Mesenchymal stem cell (in vitro differentiated cells and primary cell): ENCODE measurements around the gene HOXB3.

Experiments
- DNase-seq: peaks from one replicate; pipeline ENCODE4 v3.0.0-alpha.2; 2013
- H2AFZ ChIP-seq: one replicate; pipeline ENCODE4 v1.6.1; 2013; ENCODE audit warnings: low read depth, mild to moderate bottlenecking, control low read depth, inconsistent platforms, low read length, moderate library complexity
- H2AK5ac ChIP-seq: 2 replicates; pipeline ENCODE4 v1.6.1; 2013; ENCODE audit warnings: low read length, moderate library complexity, mild to moderate bottlenecking, inconsistent platforms; ENCODE audit not compliant: severe bottlenecking
- H2BK120ac ChIP-seq: one replicate; pipeline ENCODE4 v1.6.1; 2013; ENCODE audit warnings: low read depth, mild to moderate bottlenecking, inconsistent platforms, low read length, moderate library complexity
- H2BK12ac ChIP-seq, 2 experiments: one replicate each; pipeline ENCODE4 v1.6.1; 2013; ENCODE audit warnings: inconsistent platforms in 2 of 2, low read length in 2 of 2, mild to moderate bottlenecking in 2 of 2, moderate library complexity in 2 of 2, control low read depth in 1 of 2
- H2BK15ac ChIP-seq: one replicate; pipeline ENCODE4 v1.6.1; 2013; ENCODE audit warnings: mild to moderate bottlenecking, low read depth, inconsistent platforms; ENCODE audit not compliant: poor library complexity, severe bottlenecking
- H2BK5ac ChIP-seq: 2 replicates; pipeline ENCODE4 v1.6.1; 2013; ENCODE audit warnings: low read depth, mild to moderate bottlenecking, low read length, control low read depth, inconsistent platforms; ENCODE audit not compliant: poor library complexity, severe bottlenecking
- H3K14ac ChIP-seq, 2 experiments: one replicate each; pipeline ENCODE4 v1.6.1; 2013; ENCODE audit warnings: inconsistent platforms in 2 of 2, low read length in 2 of 2, control low read depth in 1 of 2, mild to moderate bottlenecking in 1 of 2, moderate library complexity in 1 of 2
- H3K18ac ChIP-seq, 2 experiments: one replicate each; pipeline ENCODE4 v1.6.1; 2013; ENCODE audit warnings: inconsistent platforms in 2 of 2, low read length in 2 of 2, control low read depth in 1 of 2, low read depth in 1 of 2, mild to moderate bottlenecking in 1 of 2
- H3K23ac ChIP-seq, 2 experiments: one replicate each; pipeline ENCODE4 v1.6.1; 2013; ENCODE audit warnings: inconsistent platforms in 2 of 2, low read length in 2 of 2, mild to moderate bottlenecking in 2 of 2, moderate library complexity in 2 of 2, control low read depth in 1 of 2
- H3K27ac ChIP-seq: 2 replicates; pipeline ENCODE4 v1.5.1; 2013; ENCODE audit warnings: mild to moderate bottlenecking, moderate library complexity, low read length, control low read depth, inconsistent platforms; ENCODE audit not compliant: poor library complexity, severe bottlenecking
- H3K27me3 ChIP-seq, 2 experiments: 2 replicates each; pipeline versions ENCODE4 v1.6.1 to v1.7.0; 2013; ENCODE audit warnings: low read length in 2 of 2, mild to moderate bottlenecking in 2 of 2, moderate library complexity in 2 of 2, control low read depth in 1 of 2, inconsistent platforms in 1 of 2; ENCODE audit not compliant: control insufficient read depth in 1 of 2, insufficient read depth in 1 of 2
- H3K36me3 ChIP-seq, 2 experiments: 2 replicates each; pipeline versions ENCODE4 v1.6.1 to v1.7.0; 2013; ENCODE audit warnings: low read length in 2 of 2, control low read depth in 1 of 2, inconsistent platforms in 1 of 2, low read depth in 1 of 2, mild to moderate bottlenecking in 1 of 2; ENCODE audit not compliant: insufficient read depth in 2 of 2, control insufficient read depth in 1 of 2
- H3K4ac ChIP-seq, 2 experiments: one replicate each; pipeline ENCODE4 v1.6.1; 2013; ENCODE audit warnings: inconsistent platforms in 2 of 2, low read length in 2 of 2, mild to moderate bottlenecking in 2 of 2, moderate library complexity in 2 of 2, control low read depth in 1 of 2, low read depth in 1 of 2
- H3K4me1 ChIP-seq: 2 replicates; pipeline ENCODE4 v1.6.1; 2013; ENCODE audit warnings: low read depth, low read length, control low read depth; ENCODE audit not compliant: control insufficient read depth, insufficient read depth
- H3K4me2 ChIP-seq: 2 replicates; pipeline ENCODE4 v1.6.1; 2013; ENCODE audit warnings: low read length, mild to moderate bottlenecking, inconsistent platforms; ENCODE audit not compliant: poor library complexity, severe bottlenecking
- H3K4me3 ChIP-seq, 2 experiments: 2 replicates each; pipeline versions ENCODE4 v1.5.1 to v1.7.0; 2013; ENCODE audit warnings: low read length in 2 of 2, mild to moderate bottlenecking in 2 of 2, control low read depth in 1 of 2, low read depth in 1 of 2; ENCODE audit not compliant: insufficient read depth in 1 of 2
- H3K79me1 ChIP-seq: replicated peaks from 2 replicates; pipeline ENCODE4 v1.6.1; 2013; ENCODE audit warnings: mild to moderate bottlenecking, control low read depth, low read length, inconsistent platforms; ENCODE audit not compliant: poor library complexity, severe bottlenecking
- H3K9ac ChIP-seq: 2 replicates; pipeline ENCODE4 v1.7.0; 2013; ENCODE audit warnings: mild to moderate bottlenecking, low read length, moderate library complexity
- H3K9me3 ChIP-seq: 2 replicates; pipeline ENCODE4 v1.7.0; 2013; ENCODE audit warnings: mild to moderate bottlenecking, low read length; ENCODE audit not compliant: control insufficient read depth
- H4K8ac ChIP-seq: one replicate; pipeline ENCODE4 v1.6.1; 2013; ENCODE audit warnings: inconsistent platforms, mild to moderate bottlenecking, low read length, moderate library complexity
- H4K91ac ChIP-seq: one replicate; pipeline ENCODE4 v1.6.1; 2013; ENCODE audit warnings: mild to moderate bottlenecking, low read length, inconsistent platforms
- WGBS: methylation state at CpG from one replicate; pipeline ENCODE4 v1.1.7; 2013; ENCODE audit warnings: mixed read lengths; 5-methylcytosine and 5-hydroxymethylcytosine counted together

HOXB3 gene

DNA sequence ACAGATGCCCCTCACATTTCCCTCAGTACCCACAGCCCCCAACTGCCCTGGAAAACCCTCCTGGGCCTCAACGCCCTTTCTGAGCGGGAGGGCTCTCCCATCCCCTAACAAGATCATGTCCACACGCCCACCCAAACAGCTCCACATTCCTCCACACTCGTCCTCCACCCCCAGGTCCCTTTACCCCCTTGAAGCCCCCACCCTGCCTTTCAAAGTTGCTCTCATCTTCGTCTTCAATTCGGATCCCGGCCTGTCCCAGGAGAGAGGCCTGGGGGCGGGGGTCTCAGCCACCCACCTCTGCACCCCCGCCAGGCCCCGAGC lies 26.2 kb downstream of the HOXB3 start:
- Histone ChIP-seq H3K23ac (no peak overlapping the region), H3K4me1 (peaks cover 43% of the 10 kb centered on the region), H2BK12ac (peak overlapping the region; percentile 7 to 42), H3K36me3 (peaks cover 20 to 26% of the 10 kb centered on the region in 2 experiments), H3K4me3 (peak overlapping the region; percentile 61 to 65), H3K18ac (peak overlapping the region; percentile 68 to 83), H3K27me3 (no peaks in the 10 kb centered on the region), H3K27ac (no peak overlapping the region), H2BK120ac (peak overlapping the region; percentile 87), H3K9ac (peak overlapping the region; percentile 67), H2BK5ac (no peak overlapping the region), H2AK5ac (peak overlapping the region; percentile 56), H2BK15ac (peak overlapping the region; percentile 70), H4K91ac (peak overlapping the region; percentile 44), H2AFZ (no peak overlapping the region), H4K8ac (peak overlapping the region; percentile 85), H3K79me1 (peaks cover 1% of the 10 kb centered on the region), H3K4ac (peak overlapping the region in 1 of 2 experiments; percentile 44), H3K14ac (peak overlapping the region; percentile 36 to 49), H3K9me3 (no peaks in the 10 kb centered on the region), H3K4me2 (peak overlapping the region; percentile 37)
- WGBS, result 32% methylated on average over 10 of the region's 10 CpGs
- DNase-seq, result no peak

DNA sequence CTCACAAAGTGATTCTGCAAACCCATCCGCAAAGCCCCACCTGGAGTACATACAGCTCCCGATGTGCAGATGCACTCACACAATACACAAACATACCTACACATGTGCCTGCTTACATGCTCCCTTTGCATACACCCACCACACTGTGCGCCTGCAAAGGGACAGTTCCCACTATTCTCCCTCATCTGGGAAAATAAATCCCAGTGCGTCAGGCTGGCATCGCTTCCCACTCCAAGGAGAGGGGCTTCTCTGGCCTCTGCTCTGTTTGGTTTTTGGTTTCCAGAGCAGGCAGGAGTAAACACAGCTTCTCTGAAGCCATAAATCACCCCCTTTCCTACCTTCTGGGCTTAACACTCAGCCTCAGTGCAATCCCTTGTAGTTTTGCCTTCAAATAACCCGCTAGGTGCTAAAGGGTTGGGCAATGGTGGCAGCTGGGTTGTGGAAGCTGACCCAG lies 26.6 kb downstream of the HOXB3 start:
- DNase-seq, result peak; percentile 81
- H2BK15ac ChIP-seq, result peak overlapping the region; percentile 32

DNA sequence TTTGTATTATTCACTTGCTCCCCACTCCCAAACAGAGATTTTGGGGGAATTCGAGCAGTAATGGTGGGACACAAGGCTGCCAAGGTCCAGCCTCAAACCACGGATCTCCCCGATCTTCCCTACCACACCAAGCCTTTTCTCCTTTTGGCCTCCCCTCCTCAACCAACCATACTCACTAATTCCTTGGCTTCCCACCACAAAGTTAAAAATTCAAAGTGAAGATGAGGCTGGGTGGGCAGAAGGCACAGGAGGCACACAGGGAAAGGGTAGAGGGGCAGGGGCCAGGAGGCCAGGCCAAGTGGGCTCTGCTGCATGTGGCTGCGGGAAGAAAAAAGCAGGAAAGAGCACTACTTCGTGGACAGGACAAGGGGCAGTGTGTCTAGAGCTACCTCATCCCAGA lies 27.1 kb downstream of the HOXB3 start:
- Histone ChIP-seq H3K9ac (peak overlapping the region; percentile 67), H3K4me2 (peak overlapping the region; percentile 37), H2BK120ac (peak overlapping the region; percentile 21)

More for the DNA sequence above, 26.6 kb downstream of the HOXB3 start:
- no peak overlapping the region for H3K27ac ChIP-seq
- no peak overlapping the region for H2AFZ ChIP-seq
- H3K4ac ChIP-seq, result peak overlapping the region; percentile 44 to 68
- H2BK5ac ChIP-seq, result no peak overlapping the region
- H3K14ac ChIP-seq, result peak overlapping the region in 1 of 2 experiments; percentile 49
- H2BK12ac ChIP-seq, result peak overlapping the region in 1 of 2 experiments; percentile 42
- peak overlapping the region; percentile 56 for H2AK5ac ChIP-seq
- H3K79me1 ChIP-seq, result peaks cover 1% of the 10 kb centered on the region
- peak overlapping the region; percentile 61 to 65 for H3K4me3 ChIP-seq
- peaks cover 42% of the 10 kb centered on the region for H3K4me1 ChIP-seq
- peak overlapping the region; percentile 85 for H4K8ac ChIP-seq
- peak overlapping the region in 1 of 2 experiments; percentile 20 for H3K23ac ChIP-seq
- peak overlapping the region; percentile 67 for H3K9ac ChIP-seq
- H3K36me3 ChIP-seq, result peaks cover 20 to 26% of the 10 kb centered on the region in 2 experiments
- H3K27me3 ChIP-seq, result no peaks in the 10 kb centered on the region
- H3K4me2 ChIP-seq, result peak overlapping the region; percentile 37
- peak overlapping the region; percentile 44 for H4K91ac ChIP-seq
- no peaks in the 10 kb centered on the region for H3K9me3 ChIP-seq
- H2BK120ac ChIP-seq, result peak overlapping the region; percentile 87
- peak overlapping the region; percentile 68 to 83 for H3K18ac ChIP-seq
- WGBS, result 41% methylated on average over 6 of the region's 6 CpGs

DNA sequence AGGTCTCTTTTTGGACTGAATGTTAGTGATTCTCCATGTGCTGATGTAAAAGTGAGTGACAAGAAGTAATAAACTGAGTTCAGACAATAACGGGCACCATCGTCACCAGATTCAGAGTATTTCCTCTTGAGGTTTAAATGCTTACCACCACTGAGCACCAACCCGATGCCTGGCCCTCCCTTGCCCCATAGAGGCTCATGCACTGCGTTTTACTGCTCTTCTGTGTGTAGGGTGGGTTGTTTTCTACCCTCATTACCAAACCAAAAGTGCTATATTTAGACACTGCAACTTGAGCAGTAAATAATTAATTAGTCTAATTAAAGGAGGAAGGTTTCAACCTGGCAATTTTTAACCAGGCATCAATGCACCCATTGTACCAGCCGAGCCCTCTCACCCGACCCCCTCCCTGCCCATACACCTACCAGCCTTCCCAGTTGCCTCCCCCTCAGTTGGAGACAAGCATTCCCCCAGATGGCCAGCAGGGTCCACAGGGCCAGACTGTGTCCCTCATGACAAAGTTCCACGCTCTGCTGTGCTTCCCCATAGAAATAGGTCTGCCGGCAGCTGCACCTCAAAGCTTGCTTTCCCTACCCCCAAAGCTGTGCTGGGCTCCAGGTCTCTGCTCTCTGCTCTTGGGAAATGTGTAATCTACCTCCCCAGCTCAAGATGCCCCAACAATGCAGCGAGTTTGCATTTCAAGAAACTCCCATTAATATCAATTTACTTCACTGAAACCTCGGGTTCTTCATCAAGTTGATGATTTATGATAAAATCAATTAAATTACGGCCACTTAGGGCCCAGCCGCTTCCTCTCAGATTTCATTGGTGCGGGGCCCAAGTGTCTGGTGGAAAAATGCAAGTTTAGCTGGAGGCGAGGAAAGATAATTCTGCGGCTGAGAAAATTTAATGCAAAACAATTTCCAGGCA lies 27.9 kb downstream of the HOXB3 start:
- H3K4ac ChIP-seq, result peak overlapping the region in 1 of 2 experiments; percentile 19
- no peak overlapping the region for H2BK120ac ChIP-seq
- H3K4me1 ChIP-seq, result peaks cover 44% of the 10 kb centered on the region
- H3K27ac ChIP-seq, result no peak overlapping the region
- H3K23ac ChIP-seq, result no peak overlapping the region
- no peak overlapping the region for H4K91ac ChIP-seq
- peak overlapping the region; percentile 46 for H4K8ac ChIP-seq
- peaks cover 21 to 29% of the 10 kb centered on the region in 2 experiments for H3K36me3 ChIP-seq
- no peak overlapping the region for H2BK5ac ChIP-seq
- peak; percentile 76 for DNase-seq
- H3K4me2 ChIP-seq, result no peak overlapping the region
- no peaks in the 10 kb centered on the region for H3K9me3 ChIP-seq
- peak overlapping the region; percentile 23 for H3K9ac ChIP-seq
- H3K18ac ChIP-seq, result peak overlapping the region; percentile 1 to 53
- no peak overlapping the region for H2BK12ac ChIP-seq
- H3K4me3 ChIP-seq, result no peak overlapping the region
- H3K79me1 ChIP-seq, result peaks cover 1% of the 10 kb centered on the region
- no peak overlapping the region for H2AK5ac ChIP-seq
- 58% methylated on average over 13 of the region's 15 CpGs for WGBS
- H3K27me3 ChIP-seq, result no peaks in the 10 kb centered on the region
- no peak overlapping the region for H2AFZ ChIP-seq
- H2BK15ac ChIP-seq, result no peak overlapping the region
- no peak overlapping the region for H3K14ac ChIP-seq

More for the DNA sequence above, 27.1 kb downstream of the HOXB3 start:
- DNase-seq, result no peak
- Histone ChIP-seq H3K4me1 (peaks cover 43% of the 10 kb centered on the region), H3K4me3 (peak overlapping the region in 1 of 2 experiments; percentile 65), H3K4ac (peak overlapping the region in 1 of 2 experiments; percentile 68), H4K8ac (peak overlapping the region; percentile 69), H2AK5ac (peak overlapping the region; percentile 43), H3K27me3 (no peaks in the 10 kb centered on the region), H3K79me1 (peaks cover 1% of the 10 kb centered on the region), H3K14ac (peak overlapping the region in 1 of 2 experiments; percentile 45), H2AFZ (no peak overlapping the region), H3K27ac (no peak overlapping the region), H3K9me3 (no peaks in the 10 kb centered on the region), H3K36me3 (peaks cover 23 to 29% of the 10 kb centered on the region in 2 experiments), H3K18ac (peak overlapping the region in 1 of 2 experiments; percentile 58), H2BK15ac (peak overlapping the region; percentile 77), H3K23ac (peak overlapping the region in 1 of 2 experiments; percentile 20), H2BK12ac (no peak overlapping the region), H4K91ac (peak overlapping the region; percentile 74), H2BK5ac (no peak overlapping the region)
- WGBS, result 38% methylated on average over 4 of the region's 5 CpGs
